Measurements from ENCODE around the gene GAREM2. TPM values are rescaled to one million over a fixed set of nuclear protein-coding genes. Genes with fewer than 3 reads are reported as not detected.
"Not testable (repeated sequence)": the region's sequence is repeated elsewhere in the genome, so short reads cannot be mapped to it uniquely, and the experiment has no call there.

Gene GAREM2
- total and polyA plus RNA-seq, 11 donors, result 0.42 to 4.1 (median 0.81) TPM

- Histone ChIP-seq H3K36me3 (no peaks in the 10 kb centered on the region), H3K4me3 (no peak overlapping the region), H3K9me3 (no peaks in the 10 kb centered on the region), H3K4me1 (peaks cover 0 to 9% (median 0%) of the 10 kb centered on the region in 12 donors), H3K27ac (peak overlapping the region in 7 of 12 donors; percentile 26 to 73 (median 61)), H3K27me3 (no peaks in the 10 kb centered on the region)
- intact Hi-C loops (cut with DNase I), result no loop called here
- TF ChIP-seq CTCF (IDR thresholded peaks at IDR 0.05) (no peak), POLR2A (IDR thresholded peaks at IDR 0.05) (no peak)
- DNase-seq, result peak in 1 of 5 donors; percentile 52
- WGBS, 4 donors, result 32 to 43% (median 38%) methylated on average over 1 of the region's 1 CpG
- peak; percentile 87 to 94 (median 90) for ATAC-seq
Measured at GRCh38 chr2:26164231-26164630, 8.7 kb upstream of the GAREM2 start.

DNA sequence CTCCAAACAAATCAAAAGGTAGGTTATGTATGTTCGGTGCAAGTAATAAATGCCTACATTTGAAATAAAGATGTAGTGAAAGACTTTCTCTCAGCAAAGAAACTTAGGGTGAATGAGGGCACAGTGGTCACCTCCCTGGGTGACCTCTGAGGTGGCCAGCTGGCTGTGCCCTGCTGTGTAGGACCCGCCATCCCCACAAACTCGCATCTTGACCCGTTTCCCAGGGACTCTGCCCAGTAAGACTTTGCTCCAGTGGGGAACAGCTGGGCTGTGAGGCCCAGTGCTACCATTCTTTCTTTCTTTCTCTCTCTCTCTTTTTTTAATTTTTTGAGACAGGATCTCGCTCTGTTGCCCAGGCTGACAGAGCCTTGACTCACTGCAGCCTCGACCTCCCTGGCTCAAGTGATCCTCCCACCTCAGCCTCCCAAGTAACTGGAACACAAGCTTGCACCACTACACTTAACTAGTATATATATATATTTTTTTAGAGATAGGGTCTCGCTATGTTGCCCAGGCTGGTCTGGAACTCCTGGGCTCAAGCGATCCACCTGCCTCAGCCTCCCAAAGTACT is 8.2 kb upstream of the GAREM2 start:
- Histone ChIP-seq H3K27me3 (no peaks in the 10 kb centered on the region), H3K4me3 (no peak overlapping the region), H3K9me3 (no peaks in the 10 kb centered on the region), H3K4me1 (peaks cover 0 to 9% (median 0%) of the 10 kb centered on the region in 12 donors), H3K36me3 (no peaks in the 10 kb centered on the region), H3K27ac (peak overlapping the region in 7 of 12 donors; percentile 26 to 73 (median 61))
- intact Hi-C loops (cut with DNase I), result no loop called here
- WGBS, 4 donors, result 88 to 93% (median 91%) methylated on average over 8 of the region's 8 CpGs
- TF ChIP-seq CTCF (IDR thresholded peaks at IDR 0.05) (no peak), POLR2A (IDR thresholded peaks at IDR 0.05) (no peak)
- DNase-seq (peak in 1 of 5 donors; percentile 10), ATAC-seq (no peak)

- no peak overlapping the region for H3K4me3 ChIP-seq
- TF ChIP-seq CTCF (IDR thresholded peaks at IDR 0.05) (no peak), POLR2A (IDR thresholded peaks at IDR 0.05) (no peak)
- H3K27me3 ChIP-seq, result no peaks in the 10 kb centered on the region
- peaks cover 0 to 9% (median 0%) of the 10 kb centered on the region in 12 donors for H3K4me1 ChIP-seq
- DNase-seq, result no peak
- intact Hi-C loops (cut with DNase I), result no loop called here
- ATAC-seq, result no peak
- no peak overlapping the region for H3K27ac ChIP-seq
- 89 to 95% (median 91%) methylated on average over 4 of the region's 4 CpGs for WGBS, 4 donors
- no peaks in the 10 kb centered on the region for H3K9me3 ChIP-seq
- no peaks in the 10 kb centered on the region for H3K36me3 ChIP-seq
Measured at GRCh38 chr2:26165403-26165802, 7.5 kb upstream of the GAREM2 start.

DNA sequence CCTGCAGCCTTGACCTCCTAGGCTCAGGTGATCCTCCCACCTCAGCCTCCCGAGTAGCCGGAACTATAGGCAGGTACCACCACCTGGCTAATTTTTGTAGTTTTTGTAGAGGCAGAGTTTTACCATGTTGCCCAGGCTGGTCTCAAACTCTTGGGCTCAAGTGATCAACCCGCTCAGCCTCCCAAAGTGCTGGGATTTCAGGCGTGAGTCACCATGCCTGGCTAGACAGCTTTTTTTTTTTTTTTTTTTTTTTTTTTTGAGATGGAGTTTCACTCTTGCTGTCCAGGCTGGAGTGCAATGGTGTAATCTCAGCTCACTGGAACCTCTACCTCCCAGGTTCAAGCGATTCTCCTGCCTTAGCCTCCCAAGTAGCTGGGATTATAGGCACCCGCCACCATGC is 6.3 kb upstream of the GAREM2 start:
- DNase-seq, result peak in 1 of 5 donors; percentile 7
- H3K4me3 ChIP-seq; H3K4me1 ChIP-seq; H3K27ac ChIP-seq; H3K27me3 ChIP-seq; ATAC-seq; H3K36me3 ChIP-seq; intact Hi-C loops (cut with DNase I); H3K9me3 ChIP-seq: not testable (repeated sequence)
- 95 to 98% (median 97%) methylated on average over 6 of the region's 6 CpGs for WGBS, 4 donors

DNA sequence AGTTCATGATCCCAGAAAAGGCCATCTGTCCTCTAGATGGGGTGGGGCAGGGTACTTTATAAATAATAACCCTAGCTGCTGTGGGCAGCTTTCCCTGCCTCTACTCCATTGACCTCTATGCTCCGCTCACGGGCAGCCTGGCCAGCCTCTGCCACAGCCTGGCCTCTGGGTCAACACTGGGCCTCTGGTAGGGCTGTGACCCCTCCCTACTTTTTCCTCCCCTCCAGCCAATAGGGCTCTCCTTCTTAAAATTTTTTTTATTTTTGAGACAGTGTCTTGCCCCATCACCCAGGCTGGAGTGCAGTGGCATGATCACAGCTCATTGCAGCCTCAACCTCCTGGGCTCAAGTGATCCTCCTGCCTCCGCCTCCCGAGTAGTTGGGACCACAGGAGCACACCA is 4.1 kb upstream of the GAREM2 start:
- no peaks in the 10 kb centered on the region for H3K9me3 ChIP-seq
- no peak overlapping the region for H3K4me3 ChIP-seq
- no peak for ATAC-seq
- peaks cover 7 to 24% (median 12%) of the 10 kb centered on the region in 9 donors for H3K27me3 ChIP-seq
- intact Hi-C loops (cut with DNase I), result no loop called here
- peak in 1 of 5 donors; percentile 9 for DNase-seq
- H3K4me1 ChIP-seq, result peaks cover 0 to 17% (median 6%) of the 10 kb centered on the region in 12 donors
- H3K27ac ChIP-seq, result no peak overlapping the region
- TF ChIP-seq POLR2A (IDR thresholded peaks at IDR 0.05) (no peak), CTCF (IDR thresholded peaks at IDR 0.05) (no peak)
- 90 to 94% (median 91%) methylated on average over 4 of the region's 4 CpGs for WGBS, 4 donors
- no peaks in the 10 kb centered on the region for H3K36me3 ChIP-seq

Measured in heart left ventricle (tissue), 16 donors.